ENCODE results near the gene SUSD4.

SUSD4 gene

GRCh38 chr1:223334156-223334555 lies 29.8 kb downstream of the SUSD4 start:
- DNase-seq (ENCODE audit: low read depth, low spot score) = no peak
- CTCF ChIA-PET = no interaction called here
- POLR2A ChIA-PET = no interaction called here
- no peak overlapping the region for H3K4me3 ChIP-seq (ENCODE audit: low read depth, low read length)
- TF ChIP-seq CTCF (IDR thresholded peaks at IDR 0.05; ENCODE audit: insufficient read depth, low read length, missing control alignments) = no peak

GRCh38 chr1:223332997-223333396 lies 31.0 kb downstream of the SUSD4 start:
- TF ChIP-seq CTCF (IDR thresholded peaks at IDR 0.05; ENCODE audit: insufficient read depth, low read length, missing control alignments) = no peak
- CTCF ChIA-PET = no interaction called here
- no peak overlapping the region for H3K4me3 ChIP-seq (ENCODE audit: low read depth, low read length)
- DNase-seq (ENCODE audit: low read depth, low spot score) = no peak
- POLR2A ChIA-PET = no interaction called here

GRCh38 chr1:223331929-223332328 lies 32.0 kb downstream of the SUSD4 start:
- H3K4me3 ChIP-seq (ENCODE audit: low read depth, low read length) = no peak overlapping the region
- no peak for TF ChIP-seq CTCF (IDR thresholded peaks at IDR 0.05; ENCODE audit: insufficient read depth, low read length, missing control alignments)
- ChIA-PET POLR2A (no interaction called here), CTCF (no interaction called here)
- DNase-seq (ENCODE audit: low read depth, low spot score) = peak; percentile 12

- no peak overlapping the region for H3K4me3 ChIP-seq (ENCODE audit: low read depth, low read length)
- no peak for DNase-seq (ENCODE audit: low read depth, low spot score)
- ChIA-PET CTCF (no interaction called here), POLR2A (no interaction called here)
- no peak for TF ChIP-seq CTCF (IDR thresholded peaks at IDR 0.05; ENCODE audit: insufficient read depth, low read length, missing control alignments)
Observed at GRCh38 chr1:223331301-223331700, 32.7 kb downstream of the SUSD4 start.

- CTCF ChIA-PET = no interaction called here
- no peak overlapping the region for H3K4me3 ChIP-seq (ENCODE audit: low read depth, low read length)
- TF ChIP-seq CTCF (IDR thresholded peaks at IDR 0.05; ENCODE audit: insufficient read depth, low read length, missing control alignments) = no peak
- POLR2A ChIA-PET = no interaction called here
- no peak for DNase-seq (ENCODE audit: low read depth, low spot score)
Observed at GRCh38 chr1:223330466-223330865, 33.5 kb downstream of the SUSD4 start.

GRCh38 chr1:223329664-223330415 lies 34.1 kb downstream of the SUSD4 start:
- no peak overlapping the region for H3K4me3 ChIP-seq (ENCODE audit: low read depth, low read length)
- TF ChIP-seq CTCF (IDR thresholded peaks at IDR 0.05; ENCODE audit: insufficient read depth, low read length, missing control alignments) = no peak
- CTCF ChIA-PET = no interaction called here
- POLR2A ChIA-PET = no interaction called here
- DNase-seq (ENCODE audit: low read depth, low spot score) = no peak

Measured in AG04449 (cell line).